HG03520 (cell line): ENCODE data around the gene SAMD1.
"Not testable (repeated sequence)": the region's sequence is repeated elsewhere in the genome, so short reads cannot be mapped to it uniquely, and the experiment has no call there.

Experiments
- ATAC-seq: cut with Tn5 transposase; IDR thresholded peaks from one replicate; pipeline ENCODE4 v1.9.1; 2021; ENCODE audit warnings: mild to moderate bottlenecking, moderate library complexity; ENCODE audit not compliant: unreplicated experiment

The SAMD1 gene

GRCh38 chr19:14061751-14062557 is 28.6 kb downstream of the SAMD1 start, which contains the start of gene PALM3:
TSS of gene PALM3 (minus strand) at chr19:14062076. CDS start at chr19:14061980, 96 bp downstream.
- ATAC-seq: no peak

GRCh38 chr19:14061081-14061749 is 29.3 kb downstream of the SAMD1 start:
- ATAC-seq: no peak

GRCh38 chr19:14059652-14060155 is 30.8 kb downstream of the SAMD1 start:
- no peak for ATAC-seq

GRCh38 chr19:14059093-14059480 is 31.5 kb downstream of the SAMD1 start:
- no peak for ATAC-seq

GRCh38 chr19:14058182-14059092 is 32.1 kb downstream of the SAMD1 start:
- no peak for ATAC-seq

- no peak for ATAC-seq
These were observed 33.7 kb downstream of the SAMD1 start for GRCh38 chr19:14056741-14057356.

GRCh38 chr19:14056069-14056666 is 34.4 kb downstream of the SAMD1 start:
- ATAC-seq: no peak

- ATAC-seq: no peak
These were observed 35.2 kb downstream of the SAMD1 start for GRCh38 chr19:14055396-14055795.

GRCh38 chr19:14054721-14055120 is 35.8 kb downstream of the SAMD1 start:
- ATAC-seq: no peak

GRCh38 chr19:14054099-14054498 is 36.5 kb downstream of the SAMD1 start:
- ATAC-seq: no peak

- no peak for ATAC-seq
These were observed 37.1 kb downstream of the SAMD1 start for GRCh38 chr19:14053500-14053899.

GRCh38 chr19:14053032-14053431 is 37.5 kb downstream of the SAMD1 start:
- no peak for ATAC-seq

GRCh38 chr19:14052470-14052869 is 38.1 kb downstream of the SAMD1 start:
- no peak for ATAC-seq

- no peak for ATAC-seq
These were observed 38.6 kb downstream of the SAMD1 start for GRCh38 chr19:14051980-14052379.

GRCh38 chr19:14050961-14051360 is 39.6 kb downstream of the SAMD1 start:
- ATAC-seq: not testable (repeated sequence)

- no peak for ATAC-seq
These were observed 40.0 kb downstream of the SAMD1 start for GRCh38 chr19:14050512-14050911.

- ATAC-seq: no peak
These were observed 42.0 kb downstream of the SAMD1 start for GRCh38 chr19:14048443-14049153.

GRCh38 chr19:14047866-14048265 is 42.7 kb downstream of the SAMD1 start:
- not testable (repeated sequence) for ATAC-seq
